NCI-H1417 treated with DMSO at 0.1 percent for 48 hours (cell line): ENCODE measurements around the gene ZNF544.

Experiments
- DNase-seq: peaks from one replicate; lab custom pipeline; 2025; lab: John Stamatoyannopoulos, UW

ZNF544 gene

DNA sequence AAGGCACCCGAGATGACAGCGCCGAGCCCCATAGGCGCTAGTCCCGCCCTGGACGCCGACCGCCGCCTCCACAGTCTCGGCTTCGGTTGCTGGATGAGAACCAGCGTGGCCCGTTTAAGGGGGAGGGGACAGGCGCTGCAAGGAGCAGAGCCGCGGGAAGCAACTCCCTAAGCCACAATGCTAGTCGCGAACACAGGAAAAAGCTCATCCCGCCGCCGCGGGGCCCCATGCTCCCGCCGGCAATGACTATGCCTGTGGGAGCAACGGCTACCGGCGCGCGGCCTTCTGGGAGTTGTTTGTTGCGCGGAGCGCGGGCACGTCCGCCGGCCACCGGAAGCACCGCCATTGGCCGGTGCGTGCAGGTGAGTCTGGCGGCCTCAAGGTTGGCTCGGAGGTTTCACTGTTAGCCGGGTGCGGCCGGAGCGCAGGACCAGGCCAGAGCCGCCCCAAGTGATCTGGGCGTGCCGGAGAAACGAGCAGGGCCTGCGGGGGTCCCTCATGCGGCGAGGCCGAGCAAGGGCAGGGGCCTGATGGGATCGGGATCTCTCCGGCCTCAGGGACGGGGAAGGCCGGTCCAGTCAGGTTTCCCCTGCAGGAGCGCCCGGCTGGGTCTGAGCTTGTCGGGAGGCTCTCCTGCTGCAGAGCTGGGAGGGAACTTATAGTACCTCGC is at the start of gene ZNF544:
TSS of gene ZNF544 (plus strand) at position 330 of the 670 bp plus-strand sequence. CDS start 15,110 bp downstream, outside the sequence.
- DNase-seq: no peak

DNA sequence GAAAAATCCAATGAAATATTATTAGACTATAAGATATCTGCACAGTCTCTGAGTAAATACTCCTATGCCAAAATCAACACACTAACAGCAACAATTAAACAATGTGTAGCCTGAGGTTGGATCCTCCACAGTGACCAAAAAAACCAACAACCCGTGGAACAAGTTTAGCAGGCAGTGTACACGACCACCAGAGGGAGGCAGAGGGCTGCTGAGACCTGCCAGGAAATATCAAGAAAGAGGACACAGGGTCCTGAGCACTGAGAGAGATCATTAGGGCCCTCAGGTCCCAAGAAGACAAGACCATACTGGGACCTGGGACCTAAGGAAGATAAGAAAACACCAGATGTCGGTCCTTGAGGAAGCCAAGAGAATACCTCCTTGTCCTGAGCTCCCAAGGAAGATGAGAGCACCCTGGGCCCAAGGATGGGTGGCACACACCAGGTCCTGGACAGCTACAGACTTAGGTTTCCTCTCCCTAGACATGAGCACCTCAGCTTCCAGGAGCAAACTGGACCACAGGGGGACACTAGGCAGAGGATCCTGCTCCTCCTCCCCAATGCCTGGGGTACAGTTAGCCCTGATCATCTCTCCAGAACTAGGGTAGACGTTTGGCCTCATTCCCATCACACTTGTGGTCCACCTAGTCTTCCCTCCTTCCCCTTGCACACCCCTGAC is 46.7 kb upstream of the ZNF544 start:
- DNase-seq: no peak

DNA sequence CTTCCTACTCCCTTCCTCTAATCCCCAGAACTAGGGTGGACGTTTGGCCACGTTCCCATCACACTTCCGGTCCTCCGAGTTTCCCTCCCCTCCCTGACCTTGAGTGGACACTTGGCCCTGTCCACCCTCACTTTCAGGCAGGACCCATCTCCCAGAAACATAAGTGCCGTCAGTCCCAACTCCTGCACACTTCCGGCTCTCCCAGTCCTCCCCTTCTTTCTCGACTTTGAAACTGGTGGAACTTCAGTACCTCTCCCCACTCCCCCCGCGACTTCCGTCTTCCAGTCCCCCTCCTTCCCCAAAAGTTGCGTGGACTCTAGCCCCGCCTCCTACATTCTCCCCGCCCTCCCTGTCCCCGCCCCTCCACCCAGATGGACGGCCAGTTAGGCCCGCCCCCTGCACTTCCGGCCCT is 46.1 kb upstream of the ZNF544 start:
- no peak for DNase-seq

DNA sequence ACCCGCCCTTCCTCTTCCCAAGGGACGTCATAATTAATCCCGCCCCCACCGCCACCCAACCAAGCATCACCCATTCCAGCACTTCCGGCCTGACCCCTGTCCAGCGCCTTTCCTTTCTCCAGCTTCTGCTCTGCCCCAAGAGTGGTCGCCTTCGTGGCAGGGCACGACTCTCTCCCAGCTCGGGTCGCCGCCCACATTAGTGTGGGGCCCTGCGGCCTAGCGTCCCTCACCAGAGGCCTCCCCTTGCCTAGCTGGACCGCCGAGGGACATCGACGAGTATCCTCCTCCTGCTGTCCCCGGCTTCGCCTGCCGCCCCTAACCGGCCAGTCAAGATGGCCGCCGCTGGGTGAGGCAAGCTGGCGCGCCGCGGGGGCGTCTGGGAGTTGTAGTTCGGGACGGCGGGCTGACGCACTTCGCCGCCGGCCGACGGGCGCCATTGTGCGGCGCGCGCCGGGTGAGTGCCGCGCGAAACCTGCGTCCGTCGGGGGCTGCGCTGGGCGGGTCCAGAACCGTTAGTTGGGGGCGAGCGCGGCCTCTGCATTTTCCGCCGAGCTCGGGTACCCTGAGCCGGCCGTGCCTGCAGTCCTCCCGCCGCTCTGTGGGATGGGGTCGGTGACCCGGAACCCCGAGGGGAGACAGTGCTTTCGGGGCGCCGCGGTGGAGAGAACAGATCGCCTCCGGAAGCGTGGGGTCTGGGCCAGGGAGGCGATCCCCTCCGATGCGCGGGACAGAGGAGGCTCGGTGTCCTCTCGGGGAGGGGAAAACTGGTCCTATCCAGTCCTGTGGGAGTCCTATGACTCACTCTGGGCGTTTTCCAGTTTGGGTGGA is 45.5 kb upstream of the ZNF544 start, which contains the start of gene ZNF274:
TSS of gene ZNF274 (plus strand) at position 73 of the 828 bp plus-strand sequence. CDS start 905 bp downstream, outside the sequence.
- no peak for DNase-seq

DNA sequence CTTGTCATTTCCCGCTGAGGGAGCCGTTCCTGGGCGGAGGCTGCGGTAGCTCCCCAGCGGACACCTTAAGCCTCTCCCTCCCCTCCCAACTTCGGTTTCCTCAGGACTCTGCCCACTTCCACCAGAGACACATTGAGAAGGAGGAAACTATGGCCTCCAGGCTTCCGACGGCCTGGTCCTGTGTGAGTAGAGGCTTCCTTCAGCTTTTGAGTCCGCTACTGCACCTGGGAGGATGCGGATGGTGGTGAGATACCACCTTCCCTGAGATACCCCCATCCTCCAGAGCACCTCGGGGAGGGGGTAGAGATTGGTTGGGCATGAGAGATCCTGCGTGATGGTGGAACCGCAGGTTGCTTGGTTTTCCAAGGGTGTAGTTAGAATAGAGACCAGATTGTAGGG is 44.9 kb upstream of the ZNF544 start:
- DNase-seq: no peak

DNA sequence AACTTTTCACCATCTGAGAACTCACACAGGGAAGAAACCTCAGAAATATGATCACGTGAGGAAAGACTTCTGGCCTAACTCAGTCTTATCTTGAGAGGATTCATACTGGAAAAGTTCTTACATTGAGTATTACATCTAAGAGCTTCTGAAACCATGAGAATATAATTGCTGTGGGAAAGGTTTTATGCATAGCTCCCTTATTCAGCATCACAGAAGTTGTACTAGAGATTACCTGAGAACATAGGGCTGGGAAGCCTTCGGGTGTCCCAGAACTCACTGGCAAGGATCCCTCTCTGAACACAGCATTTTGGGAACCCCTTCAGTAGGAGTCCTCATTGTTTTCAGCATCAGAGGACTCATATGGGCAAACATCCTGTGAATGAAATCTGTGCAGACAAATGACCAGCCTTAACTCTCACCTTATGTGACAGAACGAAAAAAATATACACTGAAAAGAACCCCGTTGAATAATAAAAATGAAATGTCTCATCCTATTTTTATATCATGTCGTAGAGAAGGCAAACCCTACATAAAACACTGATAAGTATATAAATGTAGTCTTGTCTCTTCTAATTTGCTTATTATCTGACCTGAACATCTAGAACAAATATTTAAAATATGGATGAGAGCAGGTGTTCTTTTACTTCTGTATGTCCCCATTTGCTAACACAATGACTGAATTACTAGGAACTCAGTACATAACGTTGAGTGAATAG is 31.7 kb upstream of the ZNF544 start:
- DNase-seq: no peak

DNA sequence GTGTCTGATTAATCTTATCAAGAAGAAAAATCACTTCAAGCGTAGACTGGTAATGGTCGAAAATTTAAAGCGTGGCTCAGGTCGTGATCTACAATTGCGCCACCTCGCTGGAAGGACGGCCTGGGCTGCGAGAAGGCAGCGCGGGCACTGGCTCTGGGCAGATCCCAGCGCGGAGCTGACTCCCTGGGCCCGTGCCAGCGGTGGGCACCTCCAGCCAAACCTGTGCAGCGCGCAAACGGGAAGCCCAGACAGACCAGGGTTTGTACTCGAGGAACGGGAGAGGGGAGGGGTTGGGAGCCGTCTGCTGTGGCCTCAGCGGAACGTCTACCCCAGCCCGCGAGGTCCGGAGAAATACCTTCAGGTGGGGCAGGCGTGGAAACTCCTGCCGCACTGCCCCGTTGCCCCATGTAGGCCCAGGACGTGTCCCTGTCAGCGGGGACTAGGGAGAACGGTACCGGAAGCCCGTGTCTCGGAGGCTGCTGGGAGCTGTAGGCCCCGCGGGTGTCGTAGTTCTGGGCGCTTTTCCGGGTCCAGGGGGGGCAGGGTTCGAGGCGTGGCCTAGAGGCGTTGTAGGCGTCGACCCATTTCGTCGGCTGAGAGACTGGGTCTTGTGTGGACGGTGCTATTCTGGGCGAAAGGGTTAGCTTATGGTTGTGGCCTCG is 24.8 kb upstream of the ZNF544 start:
- no peak for DNase-seq

DNA sequence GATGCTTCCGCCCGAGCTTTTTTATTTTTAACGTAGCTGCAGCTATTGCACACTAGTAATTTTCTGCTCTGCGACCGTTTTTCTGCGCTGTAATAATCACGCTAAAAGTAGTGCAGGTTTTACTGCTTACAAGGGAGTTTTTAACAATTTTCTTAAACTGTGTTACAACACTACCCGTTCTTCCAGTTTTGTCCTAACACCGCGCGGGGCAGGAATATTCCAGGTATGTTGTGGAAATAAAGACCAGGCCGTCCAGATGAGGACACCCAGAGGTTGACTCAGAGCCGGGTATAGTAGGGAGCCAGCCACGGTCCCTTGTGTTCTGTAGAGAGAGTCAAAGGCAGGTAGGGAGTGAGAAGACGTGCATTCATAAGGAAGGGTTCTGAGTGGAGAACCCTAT is 24.1 kb upstream of the ZNF544 start:
- DNase-seq: no peak

DNA sequence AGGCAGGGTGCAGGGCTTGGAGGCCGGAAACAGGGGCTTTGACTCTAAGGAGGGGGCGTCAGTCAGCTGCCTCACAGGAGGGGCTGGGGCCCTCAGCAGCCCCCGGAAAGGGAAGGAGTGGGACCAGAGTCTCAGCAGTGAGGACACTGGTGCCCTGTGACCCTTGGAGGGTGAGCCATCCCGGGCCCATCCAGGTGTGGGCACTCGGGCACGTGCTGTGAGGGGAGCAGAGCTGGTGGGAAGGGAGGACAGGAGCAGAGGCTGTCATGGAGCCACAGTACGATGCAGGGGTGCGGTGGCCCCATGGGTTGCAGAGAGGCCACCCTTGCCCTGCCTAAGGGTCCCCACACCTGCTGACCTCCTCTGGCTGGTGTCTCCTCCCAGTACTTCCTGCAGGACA is 19.1 kb upstream of the ZNF544 start:
- no peak for DNase-seq

DNA sequence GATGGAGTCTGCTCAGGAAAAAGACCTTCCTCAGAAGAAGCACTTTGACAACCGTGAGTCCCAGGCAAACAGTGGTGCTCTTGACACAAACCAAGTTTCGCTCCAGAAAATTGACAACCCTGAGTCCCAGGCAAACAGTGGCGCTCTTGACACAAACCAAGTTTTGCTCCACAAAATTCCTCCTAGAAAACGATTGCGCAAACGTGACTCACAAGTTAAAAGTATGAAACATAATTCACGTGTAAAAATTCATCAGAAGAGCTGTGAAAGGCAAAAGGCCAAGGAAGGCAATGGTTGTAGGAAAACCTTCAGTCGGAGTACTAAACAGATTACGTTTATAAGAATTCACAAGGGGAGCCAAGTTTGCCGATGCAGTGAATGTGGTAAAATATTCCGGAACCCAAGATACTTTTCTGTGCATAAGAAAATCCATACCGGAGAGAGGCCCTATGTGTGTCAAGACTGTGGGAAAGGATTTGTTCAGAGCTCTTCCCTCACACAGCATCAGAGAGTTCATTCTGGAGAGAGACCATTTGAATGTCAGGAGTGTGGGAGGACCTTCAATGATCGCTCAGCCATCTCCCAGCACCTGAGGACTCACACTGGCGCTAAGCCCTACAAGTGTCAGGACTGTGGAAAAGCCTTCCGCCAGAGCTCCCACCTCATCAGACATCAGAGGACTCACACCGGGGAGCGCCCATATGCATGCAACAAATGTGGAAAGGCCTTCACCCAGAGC is 16.2 kb upstream of the ZNF544 start:
- no peak for DNase-seq

DNA sequence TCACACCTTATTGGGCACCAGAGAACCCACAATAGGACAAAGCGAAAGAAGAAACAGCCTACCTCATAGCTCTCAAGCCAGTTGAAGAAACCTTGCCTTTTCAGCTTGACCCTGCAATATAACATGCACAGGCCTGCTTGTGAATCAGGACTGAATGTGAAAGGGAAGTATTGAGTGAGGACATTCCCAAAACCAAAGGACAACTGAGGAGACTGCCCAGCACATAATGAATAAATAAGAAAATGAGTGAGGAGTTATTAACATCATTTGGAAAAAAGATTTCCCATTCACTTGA is 15.7 kb upstream of the ZNF544 start:
- no peak for DNase-seq

DNA sequence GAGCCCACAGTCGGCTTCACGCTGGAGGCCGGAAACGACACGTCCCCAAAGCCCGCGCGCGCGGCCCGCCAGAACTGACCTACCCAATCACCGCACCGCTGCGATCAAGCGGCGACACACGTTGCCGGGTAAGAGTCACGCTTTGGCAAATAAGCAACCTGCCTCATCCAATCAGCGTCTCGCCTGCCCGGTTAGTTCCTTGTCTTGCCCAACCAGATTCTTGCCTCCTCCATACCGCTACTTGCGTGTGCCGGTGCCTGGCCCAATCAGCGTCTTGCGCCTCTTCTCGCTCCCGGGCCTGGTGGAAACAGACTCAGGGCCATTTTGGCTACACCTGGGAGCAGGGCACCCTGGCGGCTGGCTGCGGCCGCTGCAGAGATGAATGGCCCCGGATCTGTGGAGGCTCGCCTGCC is 11.6 kb upstream of the ZNF544 start:
- DNase-seq: no peak

DNA sequence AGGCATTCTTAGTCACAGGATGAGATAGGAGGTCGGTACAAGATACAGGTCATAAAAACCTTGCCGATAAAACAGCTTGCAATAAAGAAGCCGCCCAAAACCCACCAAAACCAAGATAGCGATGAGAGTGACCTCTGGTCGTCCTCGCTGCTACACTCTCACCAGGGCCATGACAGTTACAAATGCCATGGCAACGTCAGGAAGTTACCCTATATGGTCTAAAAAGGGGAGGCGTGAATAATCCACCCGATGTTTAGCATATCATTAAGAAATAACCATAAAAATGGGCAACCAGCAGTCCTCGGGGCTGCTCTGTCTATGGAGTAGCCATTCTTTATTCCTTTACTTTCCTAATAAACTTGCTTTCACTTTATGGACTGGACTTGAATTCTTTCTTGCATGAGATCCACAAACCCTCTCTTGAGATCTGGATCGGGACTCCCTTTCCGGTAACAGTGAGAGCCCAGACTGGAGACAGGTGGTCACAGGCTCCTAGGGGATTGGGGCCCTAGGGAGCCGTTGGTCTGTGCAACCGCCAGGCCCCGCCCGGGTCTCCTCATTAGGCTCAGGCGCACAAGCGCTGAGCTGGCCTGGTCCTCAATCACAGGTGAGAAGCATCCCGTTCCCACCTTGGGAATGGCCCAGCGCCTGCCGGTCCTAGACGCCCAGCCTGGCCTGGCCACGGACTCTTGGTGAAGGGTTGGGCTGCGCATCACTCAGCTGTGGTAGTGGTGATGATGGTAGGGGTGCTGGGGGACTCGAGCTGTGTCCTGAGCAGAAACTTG is 10.9 kb upstream of the ZNF544 start:
- DNase-seq: no peak

DNA sequence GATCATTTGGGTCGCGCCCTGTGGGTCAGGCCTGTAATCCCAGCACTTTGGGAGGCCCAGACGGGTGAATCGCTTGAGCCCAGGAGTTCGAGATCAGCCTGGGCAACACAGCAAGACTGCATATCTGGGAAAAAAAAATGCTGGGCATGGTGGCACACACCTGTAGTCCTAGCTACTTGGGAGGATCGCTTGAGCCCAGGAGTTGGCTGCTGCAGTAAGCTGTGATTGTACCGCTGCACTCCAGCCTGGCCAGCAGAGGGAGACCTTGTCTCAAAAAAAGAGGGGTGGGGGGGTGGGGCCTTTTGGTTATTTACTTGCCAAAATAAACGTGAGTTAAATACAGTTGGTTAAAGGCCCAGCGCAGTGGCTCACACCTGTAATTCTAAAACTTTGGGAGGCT is 9.8 kb upstream of the ZNF544 start:
- no peak for DNase-seq

DNA sequence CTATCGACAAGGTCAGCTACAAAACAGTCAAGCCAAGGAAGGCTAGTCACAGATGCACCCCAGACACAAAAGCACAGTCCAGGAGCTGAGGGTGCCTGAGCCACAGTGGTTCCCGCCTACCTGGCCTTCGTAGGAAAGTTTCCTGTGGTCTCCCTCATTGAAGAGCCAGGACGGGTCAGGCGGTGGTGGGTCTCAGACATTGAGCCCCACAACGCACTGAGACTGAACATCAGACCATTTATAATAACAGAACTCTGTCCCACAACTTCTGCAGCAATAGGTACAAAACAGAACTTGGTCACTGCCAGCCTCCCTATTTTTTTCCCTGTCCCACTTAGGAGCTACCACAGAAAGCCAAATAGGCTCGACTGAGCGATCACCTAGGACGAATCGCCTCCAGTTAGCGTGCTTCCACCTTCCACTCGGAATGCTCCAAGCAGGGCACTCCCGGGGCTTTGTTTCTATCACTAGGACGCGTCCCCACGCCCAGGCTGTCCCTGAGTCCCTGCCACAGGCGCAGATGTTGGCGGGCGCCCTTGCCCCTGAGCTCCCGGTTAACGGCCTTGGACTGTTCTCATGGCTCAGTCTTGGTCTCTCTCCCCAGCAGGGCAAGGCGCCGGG is 640 bp upstream of the ZNF544 start:
- DNase-seq: no peak

DNA sequence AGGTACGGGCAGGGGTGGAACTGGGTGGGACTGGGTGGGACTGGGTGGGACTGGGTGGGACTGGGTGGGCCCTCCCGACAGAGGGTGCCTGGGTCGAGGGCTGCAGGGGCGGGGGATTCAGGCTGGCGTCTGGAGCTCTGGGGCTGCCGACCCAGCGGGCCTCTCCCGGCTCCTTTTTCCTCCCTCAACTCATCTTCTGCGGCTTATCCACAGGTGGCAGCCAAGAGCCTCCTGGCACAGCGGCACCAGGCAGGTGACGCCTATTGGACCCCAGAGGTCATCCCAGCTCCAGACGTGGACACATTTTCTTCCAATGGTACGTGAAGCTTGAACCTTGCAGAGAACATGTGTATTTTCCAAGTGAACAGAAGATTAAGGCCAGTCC is 533 bp downstream of the ZNF544 start:
- DNase-seq: no peak

DNA sequence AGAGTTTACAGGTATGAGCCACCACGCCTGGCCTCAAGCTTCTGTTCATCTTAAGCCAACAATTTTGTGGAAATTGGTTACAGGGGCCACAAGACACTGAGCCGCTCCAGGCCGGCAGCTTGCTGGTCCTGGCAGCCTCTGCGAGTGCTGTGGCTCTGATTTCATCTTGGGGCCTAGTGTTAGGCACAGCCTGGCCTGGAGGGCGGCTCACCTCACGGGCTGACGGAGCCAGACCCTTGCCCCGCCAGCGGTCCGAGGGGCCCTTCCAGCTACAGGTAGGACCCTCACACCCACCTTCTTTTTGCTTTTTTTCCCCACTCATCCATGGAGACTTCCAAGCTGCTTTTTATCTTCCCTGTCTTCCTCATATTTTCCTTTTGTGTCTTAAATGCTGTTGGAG is 8.6 kb downstream of the ZNF544 start:
- no peak for DNase-seq

DNA sequence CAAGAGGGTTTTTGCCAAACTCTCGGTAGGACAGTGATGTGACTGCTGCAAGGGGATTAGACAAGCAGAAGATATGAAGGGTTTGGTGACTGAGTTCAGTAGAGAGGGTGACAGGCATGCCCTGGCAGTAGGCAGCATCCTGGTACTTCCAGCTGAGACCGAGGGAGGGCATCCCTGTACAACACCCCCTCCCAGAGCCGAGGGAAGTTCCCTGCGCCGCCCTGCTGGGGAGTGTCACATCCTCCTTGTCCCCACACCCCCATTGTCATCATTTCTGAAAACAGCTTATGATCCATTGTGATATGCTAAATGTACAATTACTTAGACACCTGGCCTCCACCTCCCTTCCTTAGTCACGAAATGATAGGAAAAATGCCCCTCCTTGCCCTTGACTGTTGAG is 14.6 kb downstream of the ZNF544 start:
- no peak for DNase-seq

DNA sequence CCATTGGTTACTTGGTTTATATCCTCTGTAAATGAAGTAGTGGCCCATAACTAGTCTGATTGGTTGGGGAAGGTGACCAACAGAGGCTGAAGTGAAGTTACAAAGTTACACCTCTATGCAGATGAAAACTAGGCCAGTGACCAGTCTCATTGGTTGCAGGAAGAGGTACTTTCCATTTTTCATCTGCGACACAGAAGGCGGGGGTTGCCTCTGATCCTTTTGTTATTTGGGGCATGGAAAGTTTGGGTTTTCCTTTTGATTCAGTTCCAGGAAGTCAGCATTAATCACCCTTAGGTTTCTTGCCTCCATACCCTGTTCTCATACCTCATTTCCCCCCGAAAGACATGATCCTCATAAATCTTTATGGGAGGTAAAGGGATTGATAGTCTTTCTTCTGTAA is 20.2 kb downstream of the ZNF544 start:
- DNase-seq: no peak

DNA sequence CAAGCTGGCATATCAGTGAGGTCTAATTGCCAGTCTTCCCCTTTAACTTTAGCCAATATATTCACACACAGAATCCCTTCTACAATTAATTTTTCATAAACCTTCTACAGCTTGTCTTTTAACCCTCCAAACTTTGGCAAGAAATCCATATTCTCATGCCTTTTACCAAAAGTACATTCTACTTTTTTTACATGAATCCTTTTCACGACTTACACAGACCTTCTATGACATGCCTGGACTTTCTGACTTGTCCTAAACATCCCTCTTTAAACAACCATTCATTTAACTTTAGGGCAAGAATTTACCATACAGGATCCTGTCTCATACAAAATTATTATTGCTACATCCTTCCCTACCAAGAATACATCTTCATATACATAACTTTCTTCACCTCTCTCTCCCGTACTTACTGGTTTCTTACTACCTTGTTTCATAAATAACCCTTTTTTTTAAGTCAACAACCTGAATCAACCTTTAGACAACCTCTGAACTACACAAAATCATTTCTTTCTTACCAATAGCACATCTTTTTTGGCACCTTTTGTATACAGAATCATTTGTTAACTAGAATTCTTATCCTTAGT is 23.5 kb downstream of the ZNF544 start:
- no peak for DNase-seq
